ENCODE results near the gene EML5.

The EML5 gene

DNA sequence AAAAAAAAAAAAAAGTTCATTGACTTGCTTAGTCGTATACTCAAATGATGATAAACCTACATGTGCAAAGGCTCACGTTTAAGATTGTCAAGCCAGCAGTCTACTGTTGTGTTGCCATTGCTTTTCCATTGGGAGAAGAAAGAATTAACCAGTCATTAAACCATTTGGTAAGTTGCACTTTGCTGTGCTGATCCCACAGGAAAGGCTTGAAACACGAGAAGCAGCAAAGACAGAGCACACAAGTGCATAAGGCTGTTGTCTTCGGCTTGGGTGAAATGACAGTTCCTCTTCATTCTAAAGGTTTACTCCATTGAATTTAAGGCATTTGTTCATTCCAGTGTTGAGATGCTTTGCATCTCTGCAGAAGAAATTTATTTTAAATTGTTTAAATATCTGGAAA, 179.8 kb downstream of the EML5 start:
- Histone ChIP-seq H3K4me1 (ENCODE audit: insufficient read depth, insufficient read length) (peaks cover 1% of the 10 kb centered on the region), H3K9ac (ENCODE audit: insufficient read length, low read depth) (no peak overlapping the region), H3K36me3 (ENCODE audit: insufficient read depth, insufficient read length, low read length) (peaks cover 61% of the 10 kb centered on the region), H3K9me3 (ENCODE audit: insufficient read depth, low read length) (no peaks in the 10 kb centered on the region), H3K4me3 (ENCODE audit: insufficient read length, low read depth) (no peak overlapping the region), H3K27me3 (ENCODE audit: insufficient read depth, insufficient read length) (no peaks in the 10 kb centered on the region)
- DNase-seq (ENCODE audit: low read depth, low spot score), result no peak
- TF ChIP-seq YY1 (IDR thresholded peaks at IDR 0.05; ENCODE audit: insufficient read depth, insufficient read length) (no peak), ZNF274 (IDR thresholded peaks at IDR 0.05; ENCODE audit: low read depth, low read length) (no peak), SUZ12 (IDR thresholded peaks at IDR 0.05; ENCODE audit: extremely low read depth, insufficient read depth, insufficient read length) (no peak)

- H3K36me3 ChIP-seq (ENCODE audit: insufficient read depth, insufficient read length, low read length), result peaks cover 72% of the 10 kb centered on the region
- TF ChIP-seq ZNF274 (IDR thresholded peaks at IDR 0.05; ENCODE audit: low read depth, low read length) (no peak), SUZ12 (IDR thresholded peaks at IDR 0.05; ENCODE audit: extremely low read depth, insufficient read depth, insufficient read length) (no peak), YY1 (IDR thresholded peaks at IDR 0.05; ENCODE audit: insufficient read depth, insufficient read length) (no peak)
- H3K9me3 ChIP-seq (ENCODE audit: insufficient read depth, low read length), result no peaks in the 10 kb centered on the region; the same call in 1 of the 2 replicates
- H3K27me3 ChIP-seq (ENCODE audit: insufficient read depth, insufficient read length), result no peaks in the 10 kb centered on the region
- H3K4me1 ChIP-seq (ENCODE audit: insufficient read depth, insufficient read length), result no peaks in the 10 kb centered on the region
- no peak for DNase-seq (ENCODE audit: low read depth, low spot score)
- H3K9ac ChIP-seq (ENCODE audit: insufficient read length, low read depth), result no peak overlapping the region
- no peak overlapping the region for H3K4me3 ChIP-seq (ENCODE audit: insufficient read length, low read depth)
These were observed 180.9 kb downstream of the EML5 start for GRCh38 chr14:88611878-88612277.

DNA sequence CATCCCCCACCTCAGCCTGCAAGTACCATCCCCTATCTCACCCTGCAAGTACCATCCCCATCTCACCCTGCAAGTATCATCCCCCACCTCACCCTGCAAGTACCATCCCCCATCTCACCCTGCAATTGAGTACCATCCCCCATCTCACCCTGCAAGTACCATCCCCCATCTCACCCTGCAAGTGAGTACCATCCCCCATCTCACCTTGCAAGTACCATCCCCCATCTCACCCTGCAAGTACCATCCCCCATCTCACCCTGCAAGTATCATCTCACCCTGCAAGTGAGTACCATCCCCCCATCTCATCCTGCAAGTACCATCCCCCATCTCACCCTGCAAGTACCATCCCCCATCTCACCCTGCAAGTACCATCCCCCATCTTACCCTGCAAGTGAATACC, 184.9 kb downstream of the EML5 start:
- H3K27me3 ChIP-seq (ENCODE audit: insufficient read depth, insufficient read length), result no peaks in the 10 kb centered on the region
- no peaks in the 10 kb centered on the region for H3K4me1 ChIP-seq (ENCODE audit: insufficient read depth, insufficient read length)
- TF ChIP-seq SUZ12 (IDR thresholded peaks at IDR 0.05; ENCODE audit: extremely low read depth, insufficient read depth, insufficient read length), result no peak
- no peak for TF ChIP-seq ZNF274 (IDR thresholded peaks at IDR 0.05; ENCODE audit: low read depth, low read length)
- TF ChIP-seq YY1 (IDR thresholded peaks at IDR 0.05; ENCODE audit: insufficient read depth, insufficient read length), result no peak
- no peak for DNase-seq (ENCODE audit: low read depth, low spot score)
- H3K9ac ChIP-seq (ENCODE audit: insufficient read length, low read depth), result no peak overlapping the region
- H3K9me3 ChIP-seq (ENCODE audit: insufficient read depth, low read length), result no peaks in the 10 kb centered on the region; the same call in 1 of the 2 replicates
- peaks cover 95% of the 10 kb centered on the region for H3K36me3 ChIP-seq (ENCODE audit: insufficient read depth, insufficient read length, low read length)
- H3K4me3 ChIP-seq (ENCODE audit: insufficient read length, low read depth), result no peak overlapping the region

DNA sequence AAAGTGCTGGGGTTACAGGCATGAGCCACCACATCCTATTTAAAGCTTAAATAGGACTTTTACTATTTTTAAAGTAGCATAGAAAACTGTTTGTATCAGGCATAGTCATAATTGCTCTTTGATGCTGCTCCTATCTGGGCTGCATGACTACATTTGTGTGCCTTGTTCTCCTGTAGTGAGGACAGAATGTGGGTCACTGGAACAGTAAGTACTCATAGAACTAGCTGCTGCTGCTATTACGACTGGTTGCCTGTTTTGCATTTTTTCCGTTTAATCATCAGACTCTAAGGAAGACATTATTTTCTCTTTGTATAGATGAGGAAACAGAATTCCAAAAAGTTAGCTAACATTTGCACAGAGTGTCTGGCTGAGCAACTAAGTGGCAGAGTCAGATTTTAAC, 187.2 kb downstream of the EML5 start:
- no peak for TF ChIP-seq YY1 (IDR thresholded peaks at IDR 0.05; ENCODE audit: insufficient read depth, insufficient read length)
- no peak for TF ChIP-seq ZNF274 (IDR thresholded peaks at IDR 0.05; ENCODE audit: low read depth, low read length)
- TF ChIP-seq SUZ12 (IDR thresholded peaks at IDR 0.05; ENCODE audit: extremely low read depth, insufficient read depth, insufficient read length), result no peak
- Histone ChIP-seq H3K4me3 (ENCODE audit: insufficient read length, low read depth) (no peak overlapping the region), H3K36me3 (ENCODE audit: insufficient read depth, insufficient read length, low read length) (peaks cover 96% of the 10 kb centered on the region)

DNA sequence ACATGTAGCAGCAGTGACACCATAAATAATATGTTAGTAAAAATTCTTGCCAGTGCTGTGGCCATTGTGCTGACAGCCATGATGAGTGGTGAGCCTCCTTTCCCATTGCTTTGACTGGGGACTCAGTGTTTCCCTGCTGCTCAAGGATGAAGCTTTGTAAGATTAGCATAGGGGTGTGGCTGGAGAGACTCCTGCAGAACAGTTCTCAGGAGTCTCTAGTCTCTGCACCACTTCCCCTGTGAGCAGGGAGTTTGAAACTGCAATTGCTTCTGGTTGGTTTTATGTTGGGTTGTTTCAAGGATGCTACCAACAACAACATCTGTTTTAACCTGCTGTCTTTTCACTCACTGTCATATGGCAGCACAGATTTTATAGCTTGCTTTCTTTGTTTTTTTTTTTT, 188.5 kb downstream of the EML5 start:
- no peak for TF ChIP-seq YY1 (IDR thresholded peaks at IDR 0.05; ENCODE audit: insufficient read depth, insufficient read length)
- TF ChIP-seq ZNF274 (IDR thresholded peaks at IDR 0.05; ENCODE audit: low read depth, low read length), result no peak
- no peak for TF ChIP-seq SUZ12 (IDR thresholded peaks at IDR 0.05; ENCODE audit: extremely low read depth, insufficient read depth, insufficient read length)
- no peak overlapping the region for H3K4me3 ChIP-seq (ENCODE audit: insufficient read length, low read depth)
- no peaks in the 10 kb centered on the region for H3K27me3 ChIP-seq (ENCODE audit: insufficient read depth, insufficient read length)
- no peaks in the 10 kb centered on the region; the same call in 1 of the 2 replicates for H3K9me3 ChIP-seq (ENCODE audit: insufficient read depth, low read length)
- H3K4me1 ChIP-seq (ENCODE audit: insufficient read depth, insufficient read length), result no peaks in the 10 kb centered on the region
- no peak overlapping the region for H3K9ac ChIP-seq (ENCODE audit: insufficient read length, low read depth)
- H3K36me3 ChIP-seq (ENCODE audit: insufficient read depth, insufficient read length, low read length), result peaks cover 96% of the 10 kb centered on the region
- no peak for DNase-seq (ENCODE audit: low read depth, low spot score)

More for the DNA sequence above, 187.2 kb downstream of the EML5 start:
- H3K4me1 ChIP-seq (ENCODE audit: insufficient read depth, insufficient read length), result no peaks in the 10 kb centered on the region
- no peak overlapping the region for H3K9ac ChIP-seq (ENCODE audit: insufficient read length, low read depth)
- no peaks in the 10 kb centered on the region; the same call in 1 of the 2 replicates for H3K9me3 ChIP-seq (ENCODE audit: insufficient read depth, low read length)
- H3K27me3 ChIP-seq (ENCODE audit: insufficient read depth, insufficient read length), result no peaks in the 10 kb centered on the region
- DNase-seq (ENCODE audit: low read depth, low spot score), result no peak

GRCh38 chr14:88599761-88600439, 192.9 kb downstream of the EML5 start:
- Histone ChIP-seq H3K9me3 (ENCODE audit: insufficient read depth, low read length) (no peaks in the 10 kb centered on the region), H3K36me3 (ENCODE audit: insufficient read depth, insufficient read length, low read length) (peaks cover 92% of the 10 kb centered on the region), H3K4me1 (ENCODE audit: insufficient read depth, insufficient read length) (no peaks in the 10 kb centered on the region), H3K4me3 (ENCODE audit: insufficient read length, low read depth) (no peak overlapping the region), H3K9ac (ENCODE audit: insufficient read length, low read depth) (no peak overlapping the region), H3K27me3 (ENCODE audit: insufficient read depth, insufficient read length) (no peaks in the 10 kb centered on the region)
- no peak for TF ChIP-seq SUZ12 (IDR thresholded peaks at IDR 0.05; ENCODE audit: extremely low read depth, insufficient read depth, insufficient read length)
- TF ChIP-seq YY1 (IDR thresholded peaks at IDR 0.05; ENCODE audit: insufficient read depth, insufficient read length), result no peak
- TF ChIP-seq ZNF274 (IDR thresholded peaks at IDR 0.05; ENCODE audit: low read depth, low read length), result no peak
- DNase-seq (ENCODE audit: low read depth, low spot score), result no peak

- H3K9ac ChIP-seq (ENCODE audit: insufficient read length, low read depth), result no peak overlapping the region
- H3K36me3 ChIP-seq (ENCODE audit: insufficient read depth, insufficient read length, low read length), result peaks cover 91% of the 10 kb centered on the region
These were observed 193.4 kb downstream of the EML5 start for GRCh38 chr14:88599326-88599725.

More at GRCh38 chr14:88599326-88599725, 193.4 kb downstream of the EML5 start:
- no peak for TF ChIP-seq ZNF274 (IDR thresholded peaks at IDR 0.05; ENCODE audit: low read depth, low read length)
- no peak for TF ChIP-seq YY1 (IDR thresholded peaks at IDR 0.05; ENCODE audit: insufficient read depth, insufficient read length)
- DNase-seq (ENCODE audit: low read depth, low spot score), result no peak
- no peaks in the 10 kb centered on the region for H3K4me1 ChIP-seq (ENCODE audit: insufficient read depth, insufficient read length)
- no peaks in the 10 kb centered on the region for H3K27me3 ChIP-seq (ENCODE audit: insufficient read depth, insufficient read length)
- H3K9me3 ChIP-seq (ENCODE audit: insufficient read depth, low read length), result no peaks in the 10 kb centered on the region
- no peak overlapping the region for H3K4me3 ChIP-seq (ENCODE audit: insufficient read length, low read depth)
